Keratinocyte (primary cell): ENCODE data around the gene MIOX. TPM values are rescaled to one million over a fixed set of nuclear protein-coding genes. Genes with fewer than 3 reads are reported as not detected.

ENCODE experiments used
- DNase-seq: peaks from one replicate; pipeline ENCODE4 v3.0.0-alpha.2; 2011; ENCODE audit warnings: low read depth, missing footprints, low spot score
- FAIRE-seq: peaks from 2 replicates; lab custom pipeline; 2011; peaks lifted over from hg19 to GRCh38; lab: Jason Lieb, UNC
- H2AFZ ChIP-seq: 2 replicates; pipeline ENCODE4 v1.6.0; 2012; ENCODE audit warnings: low read length, control low read depth, inconsistent platforms; ENCODE audit not compliant: control insufficient read depth
- H3K27ac ChIP-seq: 2 replicates; pipeline ENCODE4 v1.5.1; 2011; ENCODE audit warnings: low read length; ENCODE audit not compliant: control insufficient read depth, insufficient read depth
- H3K27me3 ChIP-seq: 3 replicates; pipeline ENCODE4 v1.6.0; 2011; ENCODE audit warnings: low read length; ENCODE audit not compliant: control insufficient read depth, insufficient read depth; ENCODE audit errors: extremely low read depth
- H3K36me3 ChIP-seq, 2 experiments: 2 replicates in 1 of 2; 3 replicates in 1 of 2; pipeline ENCODE4 v1.5.1; 2011; ENCODE audit warnings: low read length in 2 of 2, mild to moderate bottlenecking in 1 of 2; ENCODE audit not compliant: control insufficient read depth in 2 of 2, insufficient read depth in 2 of 2; ENCODE audit errors: extremely low read depth in 1 of 2
- H3K4me1 ChIP-seq: 3 replicates; pipeline ENCODE4 v1.5.1; 2011; ENCODE audit warnings: low read length; ENCODE audit not compliant: control insufficient read depth, insufficient read depth; ENCODE audit errors: extremely low read depth
- H3K4me2 ChIP-seq: 3 replicates; pipeline ENCODE4 v1.6.0; 2011; ENCODE audit warnings: low read depth, low read length; ENCODE audit not compliant: control insufficient read depth, insufficient read depth; ENCODE audit errors: extremely low read depth
- H3K4me3 ChIP-seq, 3 experiments: fragments of 200-600 bp in 1 of 3; sonication (generic) in 1 of 3; 2 replicates in 2 of 3; 3 replicates in 1 of 3; pipeline ENCODE4 v1.5.1; 2011 to 2016; ENCODE audit warnings: low read length in 3 of 3, mild to moderate bottlenecking in 3 of 3, control low read depth in 2 of 3, inconsistent platforms in 1 of 3, low read depth in 1 of 3, mixed read lengths in 1 of 3, mixed run types in 1 of 3, moderate library complexity in 1 of 3; ENCODE audit not compliant: control insufficient read depth in 2 of 3, insufficient read depth in 2 of 3; ENCODE audit errors: extremely low read depth in 1 of 3
- H3K79me2 ChIP-seq: 2 replicates; pipeline ENCODE4 v1.6.0; 2012; ENCODE audit warnings: low read length; ENCODE audit not compliant: control insufficient read depth, insufficient read depth
- H3K9ac ChIP-seq: 3 replicates; pipeline ENCODE4 v1.6.0; 2011; ENCODE audit warnings: low read length; ENCODE audit not compliant: control insufficient read depth, insufficient read depth; ENCODE audit errors: extremely low read depth
- H3K9me1 ChIP-seq: 3 replicates; pipeline ENCODE4 v1.6.0; 2011; ENCODE audit warnings: low read length; ENCODE audit not compliant: control insufficient read depth, insufficient read depth; ENCODE audit errors: extremely low read depth
- H3K9me3 ChIP-seq: 2 replicates; pipeline ENCODE4 v1.5.1; 2012; ENCODE audit warnings: low read depth, low read length; ENCODE audit not compliant: control insufficient read depth
- H4K20me1 ChIP-seq: 3 replicates; pipeline ENCODE4 v1.6.0; 2011; ENCODE audit warnings: low read length; ENCODE audit not compliant: control insufficient read depth, insufficient read depth; ENCODE audit errors: extremely low read depth
- CTCF ChIP-seq, 3 experiments: IDR thresholded peaks in 1 of 3; conservative IDR thresholded peaks in 1 of 3; optimal IDR thresholded peaks in 1 of 3; 2 replicates in 2 of 3; 3 replicates in 1 of 3; pipeline versions ENCODE3 to v1.5.1; 2011; ENCODE audit warnings: low read length in 3 of 3, mild to moderate bottlenecking in 3 of 3, moderate library complexity in 2 of 3, control low read depth in 1 of 3, inconsistent platforms in 1 of 3; ENCODE audit not compliant: insufficient read depth in 2 of 3; ENCODE audit errors: extremely low read depth in 1 of 3
- EZH2 ChIP-seq: IDR thresholded peaks from one replicate; pipeline ENCODE4 v1.6.1; 2012; ENCODE audit warnings: inconsistent platforms, mild to moderate bottlenecking, low read length, moderate library complexity
- dilution Hi-C: fragments of 300-500 bp; cut with MboI; formaldehyde crosslinking; loops from one replicate; pipeline ENCODE4 v1.7.0; 2020; ENCODE audit warnings: low sequenced_read_pairs; ENCODE audit not compliant: extremely low pct_ligation_motif_present
- polyA plus RNA-seq, 5 experiments: library from polyadenylated mRNA; depleted of rRNA in 3 of 5; stranded (reverse) in 3 of 5; stranded (forward) in 1 of 5; unstranded in 1 of 5; fragments of >200 nt; gene quantifications; 1 replicate in 1 of 5; 2 replicates in 3 of 5; 3 replicates in 1 of 5; pipeline versions ENCODE4 v1.2.1 to v1.2.3, GENCODE V29; 2011 to 2012; ENCODE audit warnings: missing spikeins in 2 of 5, low read depth in 1 of 5, low replicate concordance in 1 of 5

Gene MIOX
- polyA plus RNA-seq, 1 donor (not counting 4 experiments of a cell fraction or from before 2014, with no cell fraction given), result not detected

GRCh38 chr22:50459496-50460140 is 27.0 kb upstream of the MIOX start:
- H3K9me1 ChIP-seq, result no peaks in the 10 kb centered on the region
- H3K36me3 ChIP-seq, result peaks cover 50 to 69% of the 10 kb centered on the region in 2 experiments

GRCh38 chr22:50460938-50461337 is 25.7 kb upstream of the MIOX start:
- Histone ChIP-seq H3K79me2 (no peaks in the 10 kb centered on the region), H3K27ac (no peak overlapping the region), H3K36me3 (peaks cover 48 to 69% of the 10 kb centered on the region in 2 experiments), H3K9ac (no peak overlapping the region), H3K9me1 (no peaks in the 10 kb centered on the region), H2AFZ (no peak overlapping the region), H3K27me3 (no peaks in the 10 kb centered on the region), H4K20me1 (no peaks in the 10 kb centered on the region), H3K9me3 (no peaks in the 10 kb centered on the region), H3K4me3 (no peak overlapping the region), H3K4me1 (peaks cover 8% of the 10 kb centered on the region), H3K4me2 (no peak overlapping the region)
- TF ChIP-seq EZH2 (no peak), CTCF (optimal IDR thresholded peaks at IDR 0.05 in 1 of 3, IDR thresholded peaks at IDR 0.05 in 1 of 3, conservative IDR thresholded peaks at IDR 0.05 in 1 of 3; ENCODE audit: extremely low read depth in 1 of 3, insufficient read depth in 2 of 3, low read length in 3 of 3) (no peak)
- dilution Hi-C loops, result no loop called here
- DNase-seq (no peak), FAIRE-seq (no peak)

More at GRCh38 chr22:50459496-50460140, 27.0 kb upstream of the MIOX start:
- Histone ChIP-seq H3K9ac (no peak overlapping the region), H3K79me2 (no peaks in the 10 kb centered on the region), H3K4me3 (no peak overlapping the region), H3K27me3 (no peaks in the 10 kb centered on the region), H3K4me2 (no peak overlapping the region), H3K4me1 (peaks cover 8% of the 10 kb centered on the region), H3K9me3 (no peaks in the 10 kb centered on the region), H2AFZ (no peak overlapping the region), H4K20me1 (no peaks in the 10 kb centered on the region), H3K27ac (no peak overlapping the region)
- FAIRE-seq (no peak), DNase-seq (no peak)
- TF ChIP-seq CTCF (optimal IDR thresholded peaks at IDR 0.05 in 1 of 3, IDR thresholded peaks at IDR 0.05 in 1 of 3, conservative IDR thresholded peaks at IDR 0.05 in 1 of 3; ENCODE audit: extremely low read depth in 1 of 3, insufficient read depth in 2 of 3, low read length in 3 of 3) (no peak), EZH2 (no peak)
- dilution Hi-C loops, result no loop called here
